Upper lobe of left lung (tissue), 6 donors: ENCODE results near the gene ILK. TPM values are rescaled to one million over a fixed set of nuclear protein-coding genes. Genes with fewer than 3 reads are reported as not detected.

ENCODE experiments used
- ATAC-seq, 2 donors: fragments of 200-7000 bp; cut with Tn5 transposase; one replicate each; pipeline ENCODE4 v1.9.1; 2022; ENCODE audit warnings: mild to moderate bottlenecking in 2 of 2, moderate library complexity in 2 of 2; ENCODE audit not compliant: low FRiP score in 2 of 2
- DNase-seq, 2 donors: peaks; one replicate each; pipeline ENCODE4 v3.0.0-alpha.2; 2019 to 2020
- H3K27ac ChIP-seq, 4 donors: fragments of 200-600 bp; sonication (generic); one replicate each; pipeline ENCODE4 v1.5.1; 2016 to 2019
- H3K27me3 ChIP-seq, 4 donors: fragments of 200-600 bp; sonication (generic); one replicate each; pipeline ENCODE4 v1.5.1; 2017 to 2019
- H3K36me3 ChIP-seq, 4 donors: fragments of 200-600 bp; sonication (generic); one replicate each; pipeline ENCODE4 v1.5.1; 2016 to 2019
- H3K4me1 ChIP-seq, 4 donors: fragments of 200-600 bp; sonication (generic); one replicate each; pipeline ENCODE4 v1.5.1; 2018 to 2019
- H3K4me3 ChIP-seq, 4 donors: fragments of 200-600 bp; sonication (generic); one replicate each; pipeline ENCODE4 v1.5.1; 2017 to 2019; ENCODE audit warnings: mild to moderate bottlenecking in 2 of 4, moderate library complexity in 1 of 4
- H3K9me3 ChIP-seq, 4 donors: fragments of 200-600 bp; sonication (generic); one replicate each; pipeline ENCODE4 v1.5.1; 2018 to 2019
- CTCF ChIP-seq, 6 experiments: fragments of 450-650 bp in 4 of 6; fragments of 200-600 bp in 2 of 6; sonication (generic) in 2 of 6; IDR thresholded peaks; one replicate each; pipeline ENCODE4 v1.5.1; 2016 to 2019; ENCODE audit warnings: antibody characterized with exemption in 6 of 6
- EP300 ChIP-seq, 4 donors: sonication (generic); formaldehyde crosslinking; IDR thresholded peaks; one replicate each; pipeline ENCODE4 v1.5.1; 2017; ENCODE audit warnings: antibody characterized with exemption in 4 of 4, control low read depth in 2 of 4
- POLR2A ChIP-seq, 4 donors: fragments of 450-650 bp; IDR thresholded peaks; one replicate each; pipeline ENCODE4 v1.5.1; 2016 to 2017; ENCODE audit warnings: antibody characterized with exemption in 4 of 4, mild to moderate bottlenecking in 2 of 4
- POLR2AphosphoS5 ChIP-seq, 2 donors: sonication (generic); formaldehyde crosslinking; IDR thresholded peaks; one replicate each; pipeline ENCODE4 v1.5.1; 2017; ENCODE audit warnings: antibody characterized with exemption in 2 of 2
- WGBS, 2 donors: methylation state at CpG; one replicate each; pipeline ENCODE4 v1.1.5; 2017 to 2018; 5-methylcytosine and 5-hydroxymethylcytosine counted together
- total RNA-seq, 6 donors: library from RNA; depleted of rRNA in 4 of 6; stranded (reverse); fragments of >200 nt in 4 of 6; gene quantifications; one replicate each; pipeline versions ENCODE4 v1.1.0 to v1.2.1, GENCODE V29; 2016 to 2021
- donor health status: DM: no; HTN: no; CAD: no; lungs with moderate emphysema.
- donor health status: DM: no; HTN: yes; CAD: no; lungs with severe emphysema.

Gene ILK
- total RNA-seq, 6 donors from 2014 or later: 130 to 191 (median 146) TPM

- Histone ChIP-seq H3K27ac (no peak overlapping the region), H3K4me3 (no peak overlapping the region), H3K9me3 (no peaks in the 10 kb centered on the region), H3K4me1 (no peaks in the 10 kb centered on the region), H3K27me3 (no peaks in the 10 kb centered on the region), H3K36me3 (no peaks in the 10 kb centered on the region)
- DNase-seq (no peak), ATAC-seq (no peak)
- TF ChIP-seq POLR2AphosphoS5 (IDR thresholded peaks at IDR 0.05) (no peak), POLR2A (IDR thresholded peaks at IDR 0.05) (no peak), CTCF (IDR thresholded peaks at IDR 0.05) (no peak), EP300 (IDR thresholded peaks at IDR 0.05) (no peak)
- WGBS, 2 donors: 96 to 97% methylated on average over 11 to 14 of the region's 14 CpGs
Observed at GRCh38 chr11:6557761-6558674, 45.6 kb upstream of the ILK start.

- Histone ChIP-seq H3K4me3 (no peak overlapping the region), H3K36me3 (no peaks in the 10 kb centered on the region), H3K9me3 (no peaks in the 10 kb centered on the region), H3K4me1 (no peaks in the 10 kb centered on the region), H3K27ac (no peak overlapping the region), H3K27me3 (no peaks in the 10 kb centered on the region)
- WGBS, 2 donors: 100% methylated on average over 1 of the region's 1 CpG
- ATAC-seq (no peak), DNase-seq (no peak)
- TF ChIP-seq POLR2A (IDR thresholded peaks at IDR 0.05): no peak
- no peak for TF ChIP-seq CTCF (IDR thresholded peaks at IDR 0.05)
- TF ChIP-seq POLR2AphosphoS5 (IDR thresholded peaks at IDR 0.05): no peak
- no peak for TF ChIP-seq EP300 (IDR thresholded peaks at IDR 0.05)
Observed at GRCh38 chr11:6559369-6559768, 44.2 kb upstream of the ILK start.

GRCh38 chr11:6561288-6561687 lies 42.3 kb upstream of the ILK start:
- Histone ChIP-seq H3K4me1 (no peaks in the 10 kb centered on the region), H3K36me3 (no peaks in the 10 kb centered on the region), H3K9me3 (no peaks in the 10 kb centered on the region), H3K27ac (no peak overlapping the region), H3K4me3 (no peak overlapping the region), H3K27me3 (no peaks in the 10 kb centered on the region)
- ATAC-seq (no peak), DNase-seq (no peak)
- WGBS, 2 donors: 93 to 95% methylated on average over 3 of the region's 3 CpGs
- no peak for TF ChIP-seq EP300 (IDR thresholded peaks at IDR 0.05)
- TF ChIP-seq CTCF (IDR thresholded peaks at IDR 0.05): no peak
- no peak for TF ChIP-seq POLR2AphosphoS5 (IDR thresholded peaks at IDR 0.05)
- TF ChIP-seq POLR2A (IDR thresholded peaks at IDR 0.05): no peak

- TF ChIP-seq CTCF (IDR thresholded peaks at IDR 0.05): no peak
- TF ChIP-seq POLR2AphosphoS5 (IDR thresholded peaks at IDR 0.05): no peak
- no peak for TF ChIP-seq POLR2A (IDR thresholded peaks at IDR 0.05)
- no peak for TF ChIP-seq EP300 (IDR thresholded peaks at IDR 0.05)
- DNase-seq: no peak
- H3K36me3 ChIP-seq: no peaks in the 10 kb centered on the region
- no peaks in the 10 kb centered on the region for H3K4me1 ChIP-seq
- no peaks in the 10 kb centered on the region for H3K27me3 ChIP-seq
- no peaks in the 10 kb centered on the region for H3K9me3 ChIP-seq
- WGBS, 2 donors: 94% methylated on average over 4 of the region's 4 CpGs
- no peak overlapping the region for H3K4me3 ChIP-seq
- no peak overlapping the region for H3K27ac ChIP-seq
- no peak for ATAC-seq
Observed at GRCh38 chr11:6563121-6563619, 40.4 kb upstream of the ILK start.
